ENCODE measurements around the gene TMEM242.
"Not testable (repeated sequence)": the region's sequence is repeated elsewhere in the genome, so short reads cannot be mapped to it uniquely, and the experiment has no call there.

The TMEM242 gene

DNA sequence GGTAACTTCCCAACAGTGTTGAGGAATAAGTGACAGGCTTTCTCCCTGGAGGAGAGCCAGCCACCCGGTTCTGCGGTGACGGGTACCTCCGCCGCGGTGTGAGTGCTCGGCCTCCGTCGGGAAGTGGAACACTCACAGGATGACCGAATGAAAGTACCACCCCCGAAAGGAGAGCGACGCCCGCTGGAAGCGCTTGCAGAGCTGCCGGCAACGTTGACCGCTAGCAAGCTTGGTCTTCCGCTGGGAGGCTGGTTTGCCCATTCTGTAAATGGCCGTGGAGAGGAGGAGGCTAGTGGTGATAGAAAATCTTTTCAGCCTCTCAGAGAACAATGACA is 614 bp upstream of the TMEM242 start:
- DNase-seq (ENCODE audit: low read depth) = peak; percentile 54

DNA sequence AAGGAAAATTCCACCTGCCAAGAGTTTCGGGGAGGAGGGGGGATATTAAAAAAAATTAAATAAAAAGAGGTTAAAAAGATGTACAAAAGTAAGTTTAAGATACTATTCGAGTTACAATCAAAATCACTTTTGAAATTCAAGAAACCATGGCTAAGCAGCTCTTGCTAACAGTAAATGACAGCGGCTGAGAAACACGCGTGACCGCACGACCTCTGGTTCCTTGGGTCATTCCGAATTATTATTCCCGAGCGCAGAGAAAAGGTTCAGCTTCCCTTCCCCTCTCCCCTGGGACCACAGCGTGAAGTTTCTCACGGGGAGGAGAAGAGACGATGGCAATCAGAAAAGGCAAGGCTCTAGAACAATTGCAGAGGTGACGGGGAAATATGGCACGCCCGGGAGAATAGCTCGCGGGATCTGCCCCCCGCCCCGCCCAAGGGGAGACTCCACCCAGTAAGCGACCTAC is 496 bp downstream of the TMEM242 start:
- DNase-seq (ENCODE audit: low read depth) = no peak

DNA sequence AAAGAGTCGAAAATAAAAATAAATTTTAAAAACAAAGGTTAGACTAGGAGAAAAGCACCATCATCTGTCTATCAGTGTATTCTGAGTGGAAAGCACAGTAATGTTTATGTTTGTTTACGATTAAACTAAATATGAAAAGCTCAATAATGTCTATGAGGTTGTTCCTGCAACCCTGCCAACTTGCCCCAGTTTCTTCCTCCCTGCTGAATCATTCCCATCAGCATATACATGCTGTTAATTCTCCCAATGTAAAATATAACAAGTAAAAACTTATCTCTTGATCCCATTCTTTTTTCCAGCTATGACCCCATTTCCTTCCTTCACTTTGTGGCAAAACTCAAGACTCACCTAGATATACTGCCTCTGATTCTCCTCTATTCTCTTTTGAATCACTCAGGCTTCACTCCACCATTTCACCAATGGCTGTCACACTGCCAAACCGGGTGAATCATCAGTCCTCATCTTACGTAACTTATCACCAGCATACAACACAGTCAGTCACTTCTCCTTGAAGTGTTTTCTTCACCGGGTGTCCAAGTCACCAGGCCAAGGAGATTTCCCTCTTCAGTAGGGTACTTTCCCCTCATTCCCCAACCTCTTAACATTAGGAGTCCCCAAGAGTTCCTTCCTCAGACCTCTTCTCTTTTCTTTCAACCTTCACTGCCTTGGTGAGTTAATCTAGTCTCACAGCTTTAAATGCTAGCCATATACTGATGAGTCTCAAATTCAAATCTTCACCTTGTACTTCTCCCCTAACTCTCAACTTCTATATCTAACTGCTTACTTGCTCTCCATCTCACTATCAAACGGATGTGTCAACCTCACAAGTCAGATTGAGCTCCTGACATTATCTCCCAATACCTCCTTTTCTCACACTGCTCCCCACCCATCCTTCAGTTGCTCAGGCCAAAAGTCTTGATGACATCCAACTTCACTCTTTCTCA is 6.2 kb downstream of the TMEM242 start:
- DNase-seq (ENCODE audit: low read depth) = peak; percentile 57

DNA sequence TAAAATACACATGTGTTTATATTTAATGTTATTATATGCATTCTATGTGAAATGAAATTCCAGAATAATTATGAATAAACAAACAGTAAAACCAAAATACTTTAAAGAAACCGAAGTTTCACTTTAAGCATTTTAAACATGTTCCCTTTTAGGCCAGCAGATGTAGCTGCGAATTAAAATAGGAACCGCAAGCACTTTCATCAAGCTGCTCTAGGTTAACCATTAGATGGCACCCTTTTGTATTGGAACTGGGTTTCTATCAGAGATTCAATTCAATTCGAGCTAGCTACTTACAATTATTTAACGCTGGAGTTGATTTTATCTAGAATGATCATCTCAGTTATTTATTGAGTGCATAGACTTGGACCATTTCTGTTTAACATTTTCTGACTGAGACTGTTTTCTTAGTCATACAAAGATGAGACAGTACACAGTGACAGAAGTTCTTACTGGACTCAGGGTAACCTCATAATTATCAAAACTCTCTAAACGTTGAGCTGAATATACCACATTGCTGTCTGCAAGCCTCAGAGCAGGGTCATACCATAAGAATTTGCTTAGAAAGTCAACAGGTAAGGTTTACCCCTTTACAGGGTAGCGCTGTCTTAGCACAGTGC is 8.5 kb downstream of the TMEM242 start:
- peak; percentile 48 for DNase-seq (ENCODE audit: low read depth)

DNA sequence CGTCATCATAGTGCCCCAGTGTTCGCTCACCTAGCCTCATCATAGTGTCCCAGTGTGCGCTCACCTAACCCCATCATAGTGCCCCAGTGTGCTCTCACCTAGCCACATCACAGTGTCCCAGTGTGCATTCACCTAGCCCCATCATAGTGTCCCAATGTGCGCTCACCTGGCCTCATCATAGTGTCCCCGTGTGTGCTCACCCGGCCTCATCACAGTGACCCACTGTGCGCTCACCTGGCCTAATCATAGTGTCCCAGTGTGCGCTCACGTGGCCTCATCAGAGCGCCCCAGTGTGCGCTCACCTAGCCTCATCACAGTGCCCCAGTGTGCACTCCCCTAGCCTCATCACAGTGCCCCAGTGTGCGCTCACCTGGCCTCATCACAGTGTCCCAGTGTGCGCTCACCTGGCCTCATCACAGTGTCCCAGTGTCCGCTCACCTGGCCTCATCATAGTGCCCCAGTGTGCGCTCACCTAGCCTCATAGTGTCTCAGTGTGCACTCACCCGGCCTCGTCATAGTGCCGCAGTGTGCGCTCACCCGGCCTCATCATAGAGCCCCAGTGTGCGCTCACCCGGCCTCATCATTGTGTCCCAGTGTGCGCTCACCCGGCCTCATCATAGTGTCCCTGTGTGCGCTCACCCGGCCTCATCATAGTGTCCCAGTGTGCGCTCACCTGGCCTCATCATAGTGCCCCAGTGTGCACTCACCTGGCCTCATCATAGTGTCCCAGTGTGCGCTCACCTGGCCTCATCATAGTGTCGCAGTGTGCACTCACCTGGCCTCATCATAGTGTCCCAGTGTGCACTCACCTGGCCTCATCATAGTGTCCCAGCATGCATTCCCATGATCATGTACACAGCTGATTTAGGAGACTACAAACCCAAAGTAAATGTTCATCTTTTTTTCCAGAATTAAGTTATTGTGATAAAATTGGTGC is 9.5 kb downstream of the TMEM242 start:
- DNase-seq (ENCODE audit: low read depth) = no peak

DNA sequence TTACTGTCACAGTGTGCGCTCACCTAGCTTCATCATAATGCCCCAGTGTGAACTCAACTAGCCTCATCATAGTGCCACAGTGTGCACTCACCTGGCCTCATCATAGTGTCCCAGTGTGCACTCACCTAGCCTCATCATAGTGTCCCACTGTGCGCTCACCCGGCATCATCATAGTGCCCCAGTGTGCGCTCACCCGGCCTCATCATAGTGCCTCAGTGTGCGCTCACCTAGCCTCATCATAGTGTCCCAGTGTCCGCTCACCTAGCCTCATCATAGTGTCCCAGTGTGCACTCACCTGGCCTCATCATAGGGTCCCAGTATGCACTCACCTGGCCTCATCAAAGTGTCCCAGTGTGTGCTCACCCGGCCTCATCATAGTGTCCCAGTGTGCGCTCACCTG is 10.6 kb downstream of the TMEM242 start:
- DNase-seq (ENCODE audit: low read depth) = no peak

DNA sequence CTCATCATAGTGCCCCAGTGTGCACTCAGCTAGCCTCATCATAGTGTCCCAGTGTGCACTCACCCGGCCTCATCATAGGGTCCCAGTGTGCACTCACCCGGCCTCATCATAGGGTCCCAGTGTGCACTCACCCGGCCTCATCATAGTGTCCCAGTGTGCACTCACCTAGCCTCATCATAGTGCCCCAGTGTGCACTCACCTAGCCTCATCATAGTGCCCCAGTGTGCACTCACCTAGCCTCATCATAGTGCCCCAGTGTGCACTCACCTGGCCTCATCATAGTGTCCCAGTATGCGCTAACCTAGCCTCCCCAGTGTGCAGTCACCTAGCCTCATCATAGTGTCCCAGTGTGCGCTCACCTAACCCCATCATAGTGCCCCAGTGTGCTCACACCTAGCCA is 12.6 kb downstream of the TMEM242 start:
- DNase-seq (ENCODE audit: low read depth) = not testable (repeated sequence)

DNA sequence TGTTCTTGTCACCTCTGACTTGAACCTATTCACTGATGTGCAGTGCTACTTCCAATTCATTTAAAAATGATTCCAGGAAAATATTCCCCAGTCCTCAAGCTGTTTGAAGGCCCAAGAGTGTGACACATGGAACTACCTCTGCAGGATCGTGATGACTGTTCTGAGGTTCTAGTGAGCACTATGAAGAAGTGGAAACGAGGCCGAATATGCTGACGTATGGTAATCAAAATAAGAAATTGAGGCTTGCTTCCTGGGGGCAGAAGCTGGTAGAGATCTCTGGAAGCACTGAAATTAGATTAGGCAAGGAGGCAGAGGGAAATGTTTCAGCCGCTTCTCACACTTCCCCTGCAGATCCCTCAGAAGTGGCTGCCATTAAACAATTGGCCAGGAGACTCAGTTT is 15.7 kb downstream of the TMEM242 start:
- no peak for DNase-seq (ENCODE audit: low read depth)

DNA sequence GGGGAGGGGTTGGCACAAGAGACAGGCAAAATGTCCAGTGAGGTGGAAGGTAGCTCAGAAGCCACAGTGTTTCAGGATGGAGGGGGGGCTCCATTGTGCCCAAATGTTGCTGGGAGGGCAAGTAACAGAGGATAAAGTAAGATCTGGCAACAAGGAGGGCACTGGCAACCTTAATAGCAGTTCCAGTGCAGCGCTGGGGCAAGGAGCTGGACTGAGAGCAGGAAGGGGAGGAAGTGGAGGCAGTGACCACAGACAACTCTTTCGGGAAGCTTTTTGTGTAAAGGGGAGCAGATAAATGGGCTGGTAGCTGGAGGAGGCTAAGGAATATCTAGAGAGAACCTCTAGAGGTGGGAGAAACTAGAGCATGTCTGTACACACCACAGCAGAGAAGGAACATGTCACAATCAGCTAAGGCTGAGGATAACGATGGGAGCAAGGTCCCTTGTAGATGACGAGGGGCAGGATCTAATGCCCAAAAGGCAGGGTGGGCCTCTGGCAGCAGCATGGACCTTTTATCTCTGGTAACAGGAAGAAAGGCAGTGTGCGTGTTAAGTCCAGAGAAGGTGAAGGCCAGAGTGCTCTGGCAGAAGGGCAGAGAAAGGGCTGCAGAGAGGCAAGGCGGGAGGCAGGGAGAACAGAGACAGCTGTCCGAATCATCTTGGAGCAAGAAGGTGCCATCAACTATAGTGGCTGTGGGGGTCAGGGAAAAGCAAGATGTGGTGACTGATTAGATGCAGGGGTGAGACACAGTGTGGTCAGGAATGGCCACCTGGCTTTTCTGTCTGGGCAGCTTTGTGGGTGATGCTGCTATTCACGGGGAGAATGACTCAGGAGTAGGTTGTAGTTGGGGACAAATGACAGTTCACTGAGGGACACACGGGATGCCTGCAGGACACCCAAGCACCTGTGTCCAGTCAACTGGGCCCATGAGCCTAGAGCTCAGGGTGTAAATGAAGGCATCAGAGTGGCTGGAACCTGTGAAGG is 17.4 kb downstream of the TMEM242 start:
- no peak for DNase-seq (ENCODE audit: low read depth)

DNA sequence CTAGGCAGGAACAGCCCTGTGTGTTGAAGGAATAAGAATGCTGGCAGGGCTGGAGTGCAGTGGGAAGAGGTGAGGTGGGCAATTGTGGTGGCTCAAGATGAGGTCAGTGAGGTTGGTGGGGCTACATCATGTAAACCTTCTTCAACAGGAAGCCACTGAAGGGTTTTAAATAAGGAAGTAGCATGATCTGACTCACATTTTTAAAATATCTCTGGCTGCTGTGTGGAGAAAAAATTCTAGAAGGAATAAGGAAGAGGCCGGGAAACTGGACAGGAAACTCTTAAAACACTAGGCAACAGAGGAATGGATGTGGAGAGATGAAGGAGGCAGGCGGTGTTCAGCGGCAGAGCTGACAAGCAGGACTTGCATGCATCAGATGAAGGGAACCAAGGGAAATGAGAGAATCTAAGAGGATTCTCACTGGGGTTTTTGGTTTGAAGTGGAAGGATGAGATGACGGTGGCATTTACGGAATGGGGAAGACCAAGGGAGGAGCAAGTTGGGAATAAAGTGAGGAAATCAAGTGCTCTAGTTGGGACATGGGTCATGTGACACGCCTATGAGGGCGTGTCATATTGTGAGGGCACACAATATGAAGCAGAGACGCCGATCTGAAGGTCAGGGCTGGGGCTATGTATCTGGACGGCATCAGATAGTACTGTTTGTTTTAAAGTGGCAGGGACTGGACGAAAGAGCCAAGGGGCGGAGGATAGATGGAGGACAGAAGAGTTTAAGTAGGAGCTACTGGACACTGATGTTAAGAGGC is 18.2 kb downstream of the TMEM242 start:
- no peak for DNase-seq (ENCODE audit: low read depth)

DNA sequence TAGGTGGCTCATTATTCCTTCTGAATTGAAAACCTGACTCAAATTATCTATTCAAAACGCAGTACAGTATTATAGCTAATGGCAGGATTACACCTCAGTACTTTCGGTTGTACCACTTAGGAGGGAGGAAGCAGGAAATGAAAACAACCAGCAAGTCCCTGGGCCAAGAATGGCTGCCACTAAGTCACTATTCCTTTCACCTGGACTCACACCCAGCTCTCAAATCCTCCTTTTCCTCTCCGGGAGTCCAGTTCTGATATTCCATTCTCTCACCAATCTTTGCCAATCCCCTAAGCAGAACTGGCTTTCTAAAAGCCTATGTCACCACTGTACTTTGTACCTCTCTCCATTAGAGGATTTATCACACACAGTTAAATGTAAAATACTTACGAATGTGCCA is 20.6 kb downstream of the TMEM242 start:
- DNase-seq (ENCODE audit: low read depth) = no peak

DNA sequence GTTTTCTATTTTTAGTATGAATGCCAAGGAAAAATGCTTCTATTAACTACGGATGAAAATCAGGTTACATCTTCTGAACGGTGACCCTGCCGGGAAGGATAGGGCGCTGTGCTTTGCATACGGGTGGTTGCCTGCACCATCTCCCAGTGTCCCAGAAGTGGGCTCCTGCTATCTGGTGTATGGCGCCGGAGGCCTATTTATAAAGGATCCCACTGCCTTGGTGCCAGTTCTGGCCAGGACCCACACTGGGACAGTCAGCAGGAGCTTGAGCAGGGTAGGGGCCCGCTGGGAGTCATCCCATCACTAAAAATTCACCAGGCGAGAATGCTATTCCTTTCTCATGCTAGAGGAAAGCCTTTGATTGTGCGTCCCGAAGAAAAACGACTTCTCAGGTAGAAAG is 22.9 kb downstream of the TMEM242 start:
- DNase-seq (ENCODE audit: low read depth) = no peak

DNA sequence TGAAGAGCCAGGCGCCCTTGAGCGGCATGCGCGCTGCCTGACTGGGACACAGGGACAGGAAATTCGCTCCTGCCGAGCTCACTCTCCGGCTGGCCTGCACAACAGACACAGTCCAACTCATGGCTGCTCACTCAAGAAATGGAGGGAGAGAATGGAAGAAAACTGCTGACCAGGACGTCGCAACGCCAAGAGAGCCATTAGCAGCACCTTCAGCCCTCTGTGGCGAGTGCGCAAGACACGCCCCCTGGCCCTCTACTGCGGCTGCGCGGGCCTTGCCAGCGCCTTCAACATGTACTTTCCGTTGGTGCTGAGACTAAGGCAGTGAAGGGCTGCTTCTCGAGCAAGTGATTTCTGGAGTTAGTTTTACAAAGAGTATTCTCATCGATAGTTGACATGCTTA is 23.3 kb downstream of the TMEM242 start:
- no peak for DNase-seq (ENCODE audit: low read depth)

DNA sequence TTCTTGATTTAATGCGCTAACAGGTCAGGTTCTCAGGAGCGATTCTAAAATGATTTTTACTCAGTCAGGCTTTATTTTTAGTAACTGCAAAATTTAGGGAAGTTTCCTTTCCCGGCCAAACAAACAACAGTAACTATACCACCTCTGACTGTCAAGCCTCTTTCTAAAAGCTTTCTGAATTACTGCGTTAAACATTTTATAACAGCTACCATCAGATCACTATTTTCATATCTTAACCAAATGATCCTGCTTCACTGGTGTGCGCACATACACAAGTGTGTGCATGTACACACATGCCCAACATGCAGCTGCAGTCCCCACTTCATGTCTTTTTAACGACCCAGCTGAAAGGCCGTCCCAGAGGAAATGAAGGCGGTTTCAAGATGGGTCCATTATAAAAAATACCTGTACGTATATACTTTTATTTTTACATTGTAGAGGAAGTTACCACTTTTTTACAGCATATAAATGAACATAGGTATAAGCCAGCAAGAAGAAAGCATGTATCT is 25.0 kb downstream of the TMEM242 start:
- no peak for DNase-seq (ENCODE audit: low read depth)

DNA sequence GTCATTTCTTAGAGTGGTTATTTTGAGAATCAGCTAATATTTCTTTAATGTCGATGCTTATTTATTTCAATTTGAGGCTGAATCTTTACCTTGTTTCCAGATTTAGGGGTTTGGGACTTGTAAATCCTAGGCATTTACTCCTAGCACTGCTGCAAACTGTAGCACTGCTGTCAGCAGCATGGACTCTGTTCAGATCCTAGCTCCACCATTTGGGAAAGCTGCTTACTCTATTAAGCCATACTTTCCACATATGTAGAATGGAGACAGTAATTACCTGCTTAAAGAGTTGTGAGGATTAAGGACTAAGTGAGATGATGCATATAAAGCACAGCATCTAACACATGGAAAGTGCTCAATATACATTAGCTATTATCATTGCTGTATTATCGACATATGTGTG is 28.7 kb downstream of the TMEM242 start:
- no peak for DNase-seq (ENCODE audit: low read depth)

DNA sequence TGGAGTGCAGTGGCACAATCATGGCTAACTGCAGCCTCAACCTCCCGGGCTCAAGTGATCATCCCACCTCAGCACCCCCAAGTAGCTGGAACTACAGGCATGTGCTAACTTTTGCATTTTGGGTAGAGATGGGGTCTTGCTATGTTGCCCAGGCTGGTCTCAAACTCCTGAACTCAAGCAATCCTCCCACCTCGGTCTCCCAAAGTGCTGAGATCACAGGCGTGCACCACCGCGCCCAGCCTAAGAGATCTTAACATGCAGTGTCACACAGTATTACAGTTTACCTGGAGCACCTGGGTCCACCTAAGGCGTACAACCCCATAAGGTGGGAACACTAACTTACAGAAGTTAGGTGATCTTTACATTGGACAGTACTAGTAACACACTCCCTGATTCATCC is 29.5 kb downstream of the TMEM242 start:
- no peak for DNase-seq (ENCODE audit: low read depth)

DNA sequence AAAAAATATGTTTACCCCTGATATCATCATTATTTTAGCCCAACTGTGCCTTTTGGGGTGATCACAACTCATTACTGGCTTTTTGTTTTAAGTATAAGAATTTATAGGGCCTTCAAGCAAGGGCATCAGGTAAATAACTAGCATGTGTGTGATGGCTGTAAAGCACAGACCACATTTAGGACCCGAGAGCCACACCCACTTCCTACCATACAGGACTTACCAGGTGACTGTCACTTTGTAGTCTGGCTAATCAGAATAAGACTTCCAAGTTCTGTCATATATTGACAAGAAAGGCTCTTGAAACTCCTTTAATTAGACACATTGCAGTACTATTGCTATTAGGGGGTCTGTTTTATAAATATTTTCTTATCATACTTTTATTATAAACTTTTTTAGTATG is 31.1 kb downstream of the TMEM242 start:
- no peak for DNase-seq (ENCODE audit: low read depth)

DNA sequence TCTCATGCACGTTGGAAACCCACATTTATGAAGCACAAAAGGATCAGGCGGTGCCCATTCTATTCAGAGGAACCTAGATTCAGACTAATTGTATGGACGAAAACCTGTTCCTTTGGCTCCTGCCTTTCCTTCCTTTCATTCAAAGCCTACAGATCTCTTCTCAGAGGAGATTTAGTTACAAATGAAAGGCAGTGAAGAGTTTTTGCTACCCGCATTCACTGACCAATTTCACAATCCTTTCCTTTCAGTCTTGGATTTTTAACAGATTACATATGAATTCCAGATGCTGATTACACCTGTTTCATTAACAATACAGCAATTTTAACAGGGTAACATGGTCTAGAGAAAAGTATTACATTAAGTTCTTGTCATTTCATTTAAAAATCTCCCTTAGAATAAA is 32.0 kb downstream of the TMEM242 start:
- no peak for DNase-seq (ENCODE audit: low read depth)

DNA sequence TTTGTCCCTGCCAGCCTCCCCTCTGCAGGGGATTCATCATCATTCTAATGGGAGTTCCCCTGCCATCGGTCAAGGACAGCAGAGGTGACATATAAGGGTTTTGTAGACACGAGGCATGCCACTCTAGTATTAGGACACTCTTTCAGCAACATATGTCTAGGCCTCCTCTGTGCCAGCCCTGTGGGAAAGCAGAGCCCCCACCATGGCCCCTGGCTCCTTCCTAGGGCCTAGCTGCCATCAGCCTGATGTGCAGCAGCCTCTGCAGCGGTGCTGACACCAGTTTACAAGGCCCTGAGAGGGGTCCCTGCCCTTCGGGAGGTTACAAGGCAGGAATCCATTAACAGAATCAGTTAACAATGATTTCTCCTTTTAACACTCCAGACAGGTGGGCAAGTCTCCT is 32.5 kb downstream of the TMEM242 start:
- no peak for DNase-seq (ENCODE audit: low read depth)

DNA sequence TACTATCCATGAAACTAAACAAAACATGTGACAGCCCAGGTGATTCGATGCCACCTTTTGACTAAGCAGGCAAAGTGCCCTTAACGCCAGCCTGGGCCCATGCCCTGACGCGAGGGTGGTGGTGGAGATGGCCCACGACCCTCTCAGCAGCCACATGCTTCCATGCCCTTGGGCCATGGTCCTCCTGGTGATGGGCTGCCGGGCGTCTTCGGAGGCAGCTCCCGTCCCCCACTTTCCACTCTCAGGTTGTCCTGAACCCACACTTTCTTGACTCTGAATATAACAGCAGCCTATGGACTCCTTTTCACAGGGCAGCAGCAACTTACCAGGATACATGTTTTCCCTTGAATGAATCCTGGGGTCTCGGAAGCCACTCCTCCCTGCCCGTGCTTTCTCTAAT is 33.6 kb downstream of the TMEM242 start:
- no peak for DNase-seq (ENCODE audit: low read depth)

All from non-pigmented ciliary epithelial cell (primary cell).